Suppressor macrophage (primary cell): ENCODE results near the gene MESD.

Experiments
- DNase-seq, 4 experiments: peaks; one replicate each; pipeline ENCODE4 v3.0.0-alpha.2; 2020 to 2022

Gene MESD

DNA sequence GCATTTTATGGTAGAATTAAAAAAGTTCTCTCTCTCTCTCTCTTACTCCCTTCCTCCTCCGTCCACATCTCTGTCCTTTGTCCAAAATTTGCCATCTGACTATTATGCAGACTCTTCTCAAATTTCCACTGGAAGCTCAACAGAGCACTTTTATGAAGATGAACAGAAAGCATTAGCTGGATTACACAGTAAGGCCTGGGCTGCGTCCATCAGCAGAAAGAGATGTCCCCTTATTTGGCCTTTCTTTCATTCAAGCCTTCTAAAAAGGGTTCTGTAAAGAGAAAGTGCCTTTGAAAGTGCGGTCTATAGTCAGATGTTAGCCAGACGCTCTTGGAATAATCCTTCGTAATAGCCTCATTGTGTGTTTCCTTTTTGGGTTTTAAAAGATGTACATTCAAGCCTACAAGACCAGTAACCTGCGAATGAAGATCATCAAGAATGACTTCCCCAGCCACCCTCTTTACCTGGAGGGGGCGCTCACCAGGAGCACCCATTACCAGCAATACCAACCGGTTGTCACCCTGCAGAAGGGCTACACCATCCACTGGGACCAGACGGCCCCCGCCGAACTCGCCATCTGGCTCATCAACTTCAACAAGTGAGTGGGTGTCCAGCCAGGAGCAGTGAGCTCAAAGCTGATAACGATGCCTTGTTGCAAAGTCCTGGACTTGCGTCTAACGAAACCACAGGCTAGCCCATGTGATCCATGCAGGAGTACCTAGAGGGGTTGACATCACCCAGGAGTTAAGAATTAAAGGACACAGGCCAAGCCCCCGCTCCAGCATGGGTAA lies 53.1 kb downstream of the MESD start:
- no peak for DNase-seq

DNA sequence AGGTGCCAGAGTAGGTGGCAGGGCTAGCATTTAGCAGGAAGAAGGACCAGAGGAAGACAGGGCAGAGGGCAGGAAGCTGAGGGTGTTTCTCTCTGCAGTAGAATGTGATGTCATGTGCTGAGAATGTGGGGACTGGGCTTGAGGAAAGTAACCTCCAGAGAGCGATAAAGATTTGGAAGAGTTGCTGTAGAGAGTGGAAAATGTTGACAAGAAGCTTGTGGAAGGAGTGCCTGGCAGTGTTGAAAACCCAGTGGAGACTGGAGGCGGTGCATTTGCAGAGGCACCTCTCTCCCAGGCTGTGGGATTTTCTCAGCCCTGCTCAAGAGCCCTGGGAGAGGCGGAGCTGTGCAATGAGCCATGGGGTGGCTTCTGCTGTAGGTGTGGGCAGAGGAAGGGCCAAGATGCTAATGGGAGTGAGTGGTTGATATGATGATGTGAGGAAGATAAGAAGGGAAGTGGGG lies 54.8 kb downstream of the MESD start:
- peak in 3 of 4 experiments; percentile 19 to 50 (median 50) for DNase-seq

DNA sequence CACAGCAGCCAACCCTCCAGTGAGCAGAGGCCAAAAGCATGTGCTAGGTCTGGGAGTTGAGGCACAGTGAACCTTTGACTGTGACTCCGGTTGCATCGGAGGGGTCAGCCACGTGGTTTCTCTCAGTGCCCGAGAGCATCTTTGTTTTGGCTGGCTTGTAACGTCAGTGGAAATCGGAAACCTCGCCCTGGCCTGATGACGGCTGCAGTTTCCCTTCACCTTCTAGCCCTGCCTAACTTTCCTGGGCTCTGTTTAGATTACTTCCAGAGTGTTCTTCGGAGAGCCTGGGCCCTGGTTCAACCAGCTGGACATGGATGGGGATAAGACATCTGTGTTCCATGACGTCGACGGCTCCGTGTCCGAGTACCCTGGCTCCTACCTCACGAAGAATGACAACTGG lies 56.6 kb downstream of the MESD start:
- no peak for DNase-seq

DNA sequence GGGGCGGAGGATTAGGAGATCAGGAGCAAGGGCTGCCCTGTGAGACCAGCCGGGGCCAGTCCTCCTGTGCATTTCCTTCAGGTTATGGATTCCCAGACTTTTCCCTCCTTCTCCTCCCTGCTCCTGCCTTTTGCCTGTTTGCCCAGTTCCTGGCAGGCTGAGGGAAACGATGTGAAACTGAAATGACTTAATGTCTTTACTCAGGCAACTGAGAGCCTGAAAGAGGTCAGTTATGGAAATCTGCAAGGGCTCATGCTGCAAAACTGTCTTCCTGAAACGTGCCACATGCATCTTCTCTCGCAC lies 57.2 kb downstream of the MESD start:
- DNase-seq: no peak

DNA sequence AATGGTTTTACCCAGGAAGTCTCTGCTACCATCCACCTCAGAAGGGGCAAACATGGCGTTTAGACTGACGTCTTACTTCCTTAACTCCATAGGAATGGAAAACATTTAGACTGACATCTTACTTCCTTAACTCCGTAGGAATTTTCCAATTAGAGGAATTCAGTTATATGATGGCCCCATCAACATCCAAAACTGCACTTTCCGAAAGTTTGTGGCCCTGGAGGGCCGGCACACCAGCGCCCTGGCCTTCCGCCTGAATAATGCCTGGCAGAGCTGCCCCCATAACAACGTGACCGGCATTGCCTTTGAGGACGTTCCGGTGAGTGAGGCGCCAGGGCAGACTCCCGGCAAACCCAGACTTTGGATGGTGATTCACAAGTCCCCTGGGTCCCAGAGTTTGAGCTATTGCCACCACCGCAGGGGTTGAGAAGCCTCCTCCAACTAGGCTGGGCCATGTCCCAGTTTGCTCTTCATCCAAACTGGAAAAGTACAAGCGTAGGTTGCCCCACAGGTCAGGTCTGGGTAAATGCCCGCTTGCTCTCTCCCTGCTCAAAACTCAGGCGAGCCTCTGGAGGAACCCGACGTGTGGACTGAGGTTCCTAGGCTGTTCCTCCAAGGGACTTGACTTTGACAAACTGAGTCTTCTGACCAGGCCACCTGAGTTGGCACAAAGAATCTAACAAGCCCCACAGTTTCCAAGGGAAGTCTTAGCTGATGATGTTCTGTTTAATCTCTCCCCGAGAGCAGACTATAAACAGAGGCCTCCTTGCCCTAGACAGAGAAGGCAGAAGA lies 57.7 kb downstream of the MESD start:
- DNase-seq: no peak

DNA sequence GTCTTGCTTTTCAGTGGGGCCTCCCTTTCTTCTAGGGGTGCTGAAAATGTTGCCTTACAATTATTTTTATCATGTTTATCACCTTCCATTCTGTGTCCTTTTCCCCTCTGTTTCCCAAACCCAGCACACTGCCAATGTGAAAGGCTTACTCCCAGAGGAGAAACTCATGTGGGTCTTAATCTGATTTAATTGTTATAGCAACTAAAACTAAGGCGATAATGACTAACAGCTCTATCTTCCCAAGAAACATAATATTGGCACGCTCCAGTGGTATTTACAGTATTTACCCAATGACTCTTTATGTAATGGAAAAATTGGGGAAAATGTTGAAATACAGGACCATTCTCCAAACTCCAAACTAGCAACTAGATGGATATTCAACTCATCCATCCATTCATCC lies 58.4 kb downstream of the MESD start:
- DNase-seq: no peak

DNA sequence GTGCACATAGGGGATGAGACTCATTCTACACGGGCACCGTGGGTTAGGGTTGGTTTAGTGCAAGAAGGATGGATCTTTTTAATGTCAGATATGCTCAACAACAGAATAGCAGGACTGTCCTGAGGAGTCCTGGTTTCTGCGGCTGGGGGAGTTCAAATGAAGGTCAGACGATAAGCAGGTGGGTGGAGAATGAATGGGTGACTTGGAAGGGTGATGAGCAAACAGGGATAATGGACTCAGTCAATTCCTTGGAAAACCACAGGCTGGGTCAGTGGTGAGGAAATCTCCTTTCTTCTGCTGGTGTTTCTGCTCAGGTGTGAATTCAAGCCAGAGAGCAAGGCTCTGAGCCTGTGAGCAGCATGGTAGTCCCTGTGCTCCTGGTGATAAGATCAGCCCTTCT lies 59.9 kb downstream of the MESD start:
- no peak for DNase-seq

DNA sequence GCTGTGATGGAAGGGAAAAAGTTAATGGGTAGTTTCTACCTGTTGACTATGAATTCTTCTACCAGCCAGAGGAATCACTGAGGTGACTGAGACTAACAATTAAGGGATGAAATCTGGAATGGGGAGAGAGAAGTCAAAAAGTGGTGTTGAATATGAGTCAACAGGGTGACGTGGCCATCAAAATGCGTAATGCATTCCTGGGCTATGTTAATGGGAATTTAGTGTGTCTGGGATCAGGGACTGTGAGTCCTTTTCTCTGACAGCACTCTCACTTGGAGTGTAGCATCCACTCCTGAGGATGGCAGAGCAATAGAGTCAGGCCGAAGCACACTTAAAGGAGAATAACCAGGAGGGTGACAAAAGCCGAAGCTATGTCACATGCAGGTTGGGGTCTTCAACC lies 60.4 kb downstream of the MESD start:
- DNase-seq: no peak

DNA sequence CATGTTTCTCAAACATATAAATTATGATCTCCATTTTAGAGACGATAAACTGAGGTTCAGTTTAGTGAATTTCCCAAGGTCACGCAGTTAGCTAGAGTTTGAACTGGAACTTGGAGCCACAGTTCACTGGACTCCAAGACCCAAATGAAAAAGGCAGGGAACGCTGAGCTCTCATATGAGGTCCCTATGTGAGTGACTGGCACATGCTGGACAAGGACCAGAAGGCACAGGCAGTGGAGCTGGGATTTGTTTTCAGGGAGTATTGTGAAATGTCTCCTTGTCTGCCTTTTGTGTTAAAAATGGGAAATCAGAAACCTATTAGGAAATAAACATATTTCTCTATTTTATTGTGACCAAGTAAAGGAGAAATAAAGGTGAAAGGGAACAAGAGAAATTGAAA lies 63.5 kb downstream of the MESD start:
- peak in 2 of 4 experiments; percentile 17 to 30 for DNase-seq

DNA sequence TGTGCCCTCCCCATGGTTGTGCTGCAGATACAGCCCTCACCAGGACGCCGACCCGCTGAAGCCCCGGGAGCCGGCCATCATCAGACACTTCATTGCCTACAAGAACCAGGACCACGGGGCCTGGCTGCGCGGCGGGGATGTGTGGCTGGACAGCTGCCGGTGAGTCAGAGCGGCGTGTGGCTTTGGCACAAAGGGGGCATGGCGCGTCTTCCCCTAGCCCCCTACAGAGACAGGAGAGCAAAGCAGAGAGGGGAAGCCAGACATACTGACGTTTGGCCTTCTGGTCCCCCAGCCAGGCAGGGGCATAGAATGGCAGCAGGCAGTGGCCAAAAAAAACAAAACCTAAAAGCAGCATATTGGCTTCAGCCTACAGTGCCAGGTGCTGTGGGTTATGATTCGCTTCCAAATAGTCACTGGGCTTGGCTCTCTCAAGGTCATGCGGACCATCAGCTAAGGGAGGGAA lies 64.0 kb downstream of the MESD start:
- no peak for DNase-seq

DNA sequence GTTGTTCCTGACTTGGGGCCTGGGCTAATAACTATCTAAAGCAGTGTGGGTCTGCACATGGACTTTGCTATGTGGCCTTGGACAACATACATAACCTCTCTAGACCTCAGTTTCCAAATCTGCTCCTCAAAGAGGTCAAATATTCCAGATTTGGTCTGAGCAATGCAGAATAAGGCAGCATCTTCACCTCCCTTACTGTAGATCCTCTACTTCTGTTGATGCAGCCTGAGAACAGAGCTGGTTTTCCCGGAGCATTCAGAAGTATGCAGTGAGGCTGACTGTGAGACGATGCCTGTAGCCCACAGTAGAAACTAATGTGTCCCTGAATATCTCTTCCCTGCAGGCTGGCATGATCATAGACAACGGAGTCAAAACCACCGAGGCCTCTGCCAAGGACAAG lies 65.3 kb downstream of the MESD start:
- DNase-seq: no peak

DNA sequence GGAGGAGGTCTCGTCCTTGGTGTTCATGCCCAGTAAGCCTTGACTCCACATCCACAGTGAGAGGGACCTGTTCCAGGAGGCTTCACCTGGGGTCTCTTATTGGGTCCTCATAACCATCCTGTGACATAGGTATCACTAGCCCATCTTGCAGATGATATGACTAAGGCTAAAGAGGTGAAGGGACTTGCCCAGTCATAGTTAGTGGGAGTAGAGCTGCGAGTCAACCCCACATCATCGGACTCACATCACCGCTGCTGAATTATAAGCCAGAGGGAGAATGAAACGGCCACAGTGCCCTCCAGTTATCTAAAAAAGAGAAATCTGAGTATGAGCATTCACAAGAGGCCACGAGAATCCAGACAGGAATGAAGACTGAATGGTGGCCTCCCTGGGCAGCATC lies 66.0 kb downstream of the MESD start:
- DNase-seq: no peak

DNA sequence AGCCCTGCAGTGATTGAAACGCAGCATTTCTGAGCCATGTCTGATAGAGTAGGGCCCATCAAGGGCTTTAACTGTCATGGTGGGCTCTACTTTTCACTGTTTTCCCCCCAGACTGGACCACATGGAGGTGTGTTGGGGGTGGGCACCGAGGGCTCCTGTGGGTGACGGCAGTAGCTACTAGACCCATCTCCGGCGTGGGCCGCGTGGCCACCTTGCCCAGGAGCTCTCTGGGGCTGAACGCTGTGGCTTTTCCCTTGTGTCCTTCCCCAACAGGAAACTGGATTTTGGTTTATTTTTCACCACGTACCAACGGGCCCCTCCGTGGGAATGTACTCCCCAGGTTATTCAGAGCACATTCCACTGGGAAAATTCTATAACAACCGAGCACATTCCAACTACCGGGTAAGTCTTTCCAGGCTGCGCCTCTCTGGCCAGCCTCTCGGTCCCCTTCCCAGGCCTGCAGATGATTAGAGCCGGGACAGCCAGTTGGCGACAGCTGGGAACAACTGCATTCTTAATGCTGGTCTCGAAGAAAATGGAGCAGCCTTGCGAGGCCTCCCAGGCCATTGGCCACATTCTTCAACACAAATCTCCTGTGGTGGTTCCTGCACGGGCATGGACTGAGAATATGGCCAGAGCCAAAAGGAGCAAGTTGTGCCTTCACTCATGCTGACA lies 67.7 kb downstream of the MESD start:
- no peak for DNase-seq

DNA sequence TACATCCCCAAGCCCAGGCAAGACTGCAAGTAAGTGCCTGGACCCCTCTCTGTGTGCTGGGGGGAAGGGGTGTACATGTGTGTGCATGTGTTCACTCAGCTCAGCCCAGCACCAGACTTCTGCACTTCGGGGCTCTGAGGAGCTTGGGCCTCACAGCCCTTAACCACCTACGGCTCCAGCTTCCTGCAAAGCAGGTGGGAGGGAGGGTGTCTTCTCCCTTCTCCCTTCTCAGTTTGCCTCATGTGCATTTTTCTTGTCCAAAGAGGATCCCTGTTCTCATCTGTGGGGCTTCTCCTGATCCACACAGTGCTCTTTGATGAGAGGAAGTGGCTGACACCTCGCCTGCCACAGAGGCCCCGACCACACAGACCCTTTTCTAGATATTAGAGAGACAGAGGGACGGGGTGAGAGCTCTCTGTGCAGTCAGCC lies 69.3 kb downstream of the MESD start:
- DNase-seq: peak in 2 of 4 experiments; percentile 3 to 11

DNA sequence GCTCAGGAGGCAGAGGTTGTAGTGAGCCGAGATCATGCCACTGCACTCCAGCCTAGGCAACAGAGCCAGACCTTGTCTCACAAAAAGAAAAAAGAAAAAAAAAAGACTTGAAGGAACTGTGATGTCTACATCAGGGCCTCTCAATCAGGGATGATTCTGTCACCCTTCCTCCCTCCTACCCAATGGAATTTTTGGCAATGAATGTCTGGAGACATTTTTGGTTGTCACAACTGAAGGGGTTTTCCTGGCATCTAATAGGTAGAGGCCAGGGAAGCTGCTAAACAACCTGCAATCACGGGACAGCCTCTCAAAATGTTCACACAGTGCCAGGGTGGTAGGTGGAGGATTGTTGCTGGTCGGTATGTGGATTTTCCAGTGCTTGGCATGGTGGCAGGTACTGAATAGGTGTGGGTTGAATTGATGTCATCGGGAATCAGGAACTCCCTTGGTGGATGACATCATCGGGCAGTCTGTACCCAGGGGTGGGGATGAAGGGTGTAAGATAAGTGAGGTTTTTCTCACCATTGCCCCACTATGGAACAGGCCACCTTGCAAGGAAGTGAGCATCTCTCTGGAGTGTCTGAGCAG lies 71.3 kb downstream of the MESD start:
- DNase-seq: peak; percentile 5 to 48 (median 14)

DNA sequence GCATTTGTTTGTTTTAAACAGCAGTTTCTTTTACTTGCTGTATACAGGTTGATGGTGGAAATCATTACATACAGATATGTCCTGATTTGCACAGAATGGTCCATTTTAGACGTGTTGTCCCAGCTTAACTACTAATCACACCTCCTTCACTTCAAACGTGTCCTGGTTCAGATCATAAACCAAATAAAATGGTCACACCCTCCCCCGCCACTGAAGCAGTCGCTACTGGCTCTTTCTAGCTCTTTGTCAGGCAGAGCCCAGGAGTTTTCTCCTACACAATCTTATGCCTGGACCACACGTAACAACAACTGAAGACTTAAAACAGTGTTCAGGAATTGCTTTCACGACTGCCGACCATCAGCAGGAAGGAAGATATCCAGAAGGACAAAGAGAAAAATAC lies 73.6 kb downstream of the MESD start:
- DNase-seq: no peak

DNA sequence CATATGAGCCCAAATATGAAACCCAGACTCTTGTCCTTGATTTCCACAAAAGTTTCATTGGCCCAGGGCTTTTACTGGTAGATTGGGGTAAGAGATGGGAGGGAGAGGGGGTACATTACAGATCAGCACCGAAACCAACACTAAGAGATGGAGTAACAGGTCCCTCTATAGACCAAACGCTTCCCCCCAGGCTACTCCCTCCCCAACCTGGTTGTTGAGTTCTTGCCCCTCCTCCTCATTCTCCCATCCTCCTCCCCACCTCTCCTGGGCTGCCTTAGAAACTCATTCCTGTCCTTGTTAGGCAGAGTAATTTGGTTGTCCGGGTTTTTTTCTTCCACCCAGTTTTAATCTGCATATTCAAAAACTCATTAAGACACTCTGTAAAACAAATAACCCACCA lies 74.1 kb downstream of the MESD start:
- DNase-seq: no peak

DNA sequence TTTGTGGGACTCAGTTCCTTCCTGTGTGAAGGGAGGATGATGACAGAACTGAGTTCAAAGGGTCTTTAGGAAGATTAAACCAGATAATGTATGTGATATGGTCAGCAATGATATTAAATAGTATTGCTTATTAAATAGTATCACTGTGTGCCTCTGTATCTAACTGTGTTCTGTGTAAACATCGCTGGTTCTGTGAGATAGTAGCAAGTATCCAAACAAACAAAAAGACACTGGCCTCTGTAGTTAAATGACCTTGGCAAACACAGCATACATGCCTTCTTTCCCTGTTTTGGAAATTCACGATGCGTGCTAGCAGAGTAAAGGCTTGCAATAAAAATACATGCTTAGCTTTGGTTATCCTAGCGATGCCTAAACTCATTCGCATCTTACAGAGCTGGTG lies 76.1 kb downstream of the MESD start:
- DNase-seq: no peak

DNA sequence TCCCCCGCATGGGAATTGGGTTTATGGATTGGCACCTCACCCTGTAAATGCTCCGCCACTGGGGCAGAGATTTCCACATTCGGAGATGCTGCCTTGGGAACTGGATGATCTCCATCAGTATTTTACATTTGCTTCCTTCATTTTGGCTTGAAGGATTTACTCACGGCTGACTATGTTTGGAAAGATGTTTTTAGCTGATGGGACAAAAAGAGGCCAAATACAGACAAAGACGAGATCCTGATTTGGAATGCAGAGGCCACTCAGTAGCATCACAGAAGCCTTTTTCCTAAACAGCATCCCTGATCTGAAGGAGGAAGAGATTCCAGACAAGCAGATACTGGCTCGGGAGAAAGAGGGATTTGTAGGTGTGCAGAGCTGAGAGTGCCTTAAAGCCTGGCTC lies 76.9 kb downstream of the MESD start:
- no peak for DNase-seq

DNA sequence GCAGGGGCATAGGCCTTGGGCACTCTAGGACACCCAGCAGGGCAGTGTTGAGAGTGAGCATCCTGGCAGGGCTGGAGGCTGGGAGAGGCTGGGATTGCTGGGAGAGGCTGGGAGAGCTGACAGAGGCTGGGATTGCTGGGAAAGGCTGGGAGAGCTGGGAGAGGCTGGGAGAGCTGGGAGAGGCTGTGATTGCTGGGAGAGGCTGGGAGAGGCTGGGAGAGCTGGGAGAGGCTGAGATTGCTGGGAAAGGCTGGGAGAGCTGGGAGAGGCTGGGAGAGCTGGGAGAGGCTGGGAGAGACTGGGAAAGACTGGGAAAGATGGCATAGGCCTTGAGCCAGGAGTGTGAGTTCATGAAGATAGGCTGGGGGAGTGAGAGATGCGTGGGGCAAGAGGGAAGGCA lies 77.8 kb downstream of the MESD start:
- no peak for DNase-seq

DNA sequence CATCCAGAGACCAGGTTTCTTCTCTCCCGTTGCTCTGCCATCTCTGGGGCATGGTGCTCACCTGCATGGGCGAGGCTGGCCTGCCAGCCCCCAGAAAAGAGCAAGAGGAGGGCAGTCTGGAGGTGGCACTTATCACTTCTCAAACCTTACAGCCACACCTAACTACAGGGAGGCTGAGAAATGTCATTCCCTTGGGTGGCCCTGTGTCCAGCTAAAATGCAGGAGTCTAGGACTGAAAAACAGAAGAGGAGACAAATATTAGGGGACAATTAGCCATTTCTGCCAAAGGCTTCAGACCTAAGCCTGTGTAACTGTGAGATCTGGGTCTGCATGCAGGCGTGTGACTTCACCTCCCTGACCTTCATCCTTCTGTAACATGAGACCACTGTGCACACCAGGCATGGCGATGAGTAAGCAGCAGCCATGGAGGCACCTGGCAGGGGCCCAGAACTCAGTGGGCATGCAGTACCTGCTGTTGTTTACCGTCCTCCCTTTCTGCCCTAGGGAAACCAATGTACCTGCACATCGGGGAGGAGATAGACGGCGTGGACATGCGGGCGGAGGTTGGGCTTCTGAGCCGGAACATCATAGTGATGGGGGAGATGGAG lies 83.4 kb downstream of the MESD start:
- no peak for DNase-seq

DNA sequence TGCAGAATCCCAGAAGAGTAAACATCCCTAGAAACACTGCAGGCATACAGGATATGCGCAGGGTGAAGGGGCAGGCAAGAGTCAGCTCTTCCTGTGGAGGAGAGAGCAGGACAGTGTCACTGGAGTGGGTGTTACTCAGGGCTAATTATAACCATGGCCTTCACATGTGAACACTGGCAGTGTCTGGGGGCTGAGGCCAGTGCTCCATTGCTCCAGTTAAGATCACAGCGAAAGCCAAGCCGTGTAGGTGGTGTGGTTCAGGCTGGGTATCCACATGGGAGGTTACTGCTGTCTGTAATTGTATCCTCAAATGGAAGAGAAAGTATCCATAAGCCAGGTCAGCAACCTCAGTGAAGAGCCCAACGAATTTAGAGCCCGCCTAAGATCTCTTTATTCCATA lies 84.6 kb downstream of the MESD start:
- DNase-seq: peak; percentile 12 to 44 (median 32)
